Memory B cell (primary cell): Measurements from ENCODE around the gene PKP1.

Source experiments
- ATAC-seq: fragments of 150-1000 bp; cut with Tn5 transposase; 2 replicates; pipeline ENCODE4 v1.10.0; 2021; ENCODE audit warnings: low read depth, mild to moderate bottlenecking, moderate library complexity
- DNase-seq, 2 donors: peaks; one replicate each; pipeline ENCODE4 v3.0.0; 2022; ENCODE audit warnings: low spot score in 2 of 2
- H3K27ac Mint-ChIP-seq: one replicate; pipeline ENCODE4 v1.8.0; 2022; ENCODE audit warnings: mild to moderate bottlenecking, moderate library complexity, mixed read lengths
- H3K27me3 Mint-ChIP-seq: one replicate; pipeline ENCODE4 v1.8.0; 2022; ENCODE audit warnings: mixed read lengths
- H3K36me3 Mint-ChIP-seq: one replicate; pipeline ENCODE4 v1.8.0; 2022; ENCODE audit warnings: mild to moderate bottlenecking, mixed read lengths
- H3K4me1 Mint-ChIP-seq: one replicate; pipeline ENCODE4 v1.8.0; 2022; ENCODE audit warnings: mixed read lengths
- H3K4me3 Mint-ChIP-seq: one replicate; pipeline ENCODE4 v1.8.0; 2022; ENCODE audit warnings: mild to moderate bottlenecking, moderate library complexity, mixed read lengths
- H3K9me3 Mint-ChIP-seq: one replicate; pipeline ENCODE4 v1.8.0; 2022; ENCODE audit warnings: mixed read lengths

The PKP1 gene

DNA sequence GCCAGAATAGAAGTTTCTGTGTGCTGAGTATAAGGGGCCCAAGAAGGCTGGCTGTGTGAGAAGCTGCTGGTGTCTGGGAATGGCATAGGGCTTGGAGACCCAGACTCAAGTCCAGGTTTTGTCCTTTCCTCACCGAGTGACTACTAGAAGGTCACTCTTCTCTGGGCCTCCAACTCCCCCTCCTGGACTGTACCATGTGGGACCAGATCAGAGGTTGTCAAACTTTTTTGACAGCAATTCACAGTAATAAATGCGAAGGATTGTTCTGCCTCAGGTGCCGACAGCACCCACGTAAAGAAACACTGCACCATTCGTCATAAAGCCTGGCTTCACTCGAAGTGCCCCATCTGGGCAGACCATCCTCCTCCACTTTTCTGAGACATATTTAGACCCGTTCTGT is 29.0 kb downstream of the PKP1 start:
- Mint-ChIP-seq H3K4me3 (no peak overlapping the region), H3K27ac (no peak overlapping the region), H3K9me3 (peaks cover 1% of the 10 kb centered on the region), H3K27me3 (peaks cover 19% of the 10 kb centered on the region), H3K36me3 (no peaks in the 10 kb centered on the region), H3K4me1 (no peaks in the 10 kb centered on the region)
- DNase-seq (no peak), ATAC-seq (no peak)

DNA sequence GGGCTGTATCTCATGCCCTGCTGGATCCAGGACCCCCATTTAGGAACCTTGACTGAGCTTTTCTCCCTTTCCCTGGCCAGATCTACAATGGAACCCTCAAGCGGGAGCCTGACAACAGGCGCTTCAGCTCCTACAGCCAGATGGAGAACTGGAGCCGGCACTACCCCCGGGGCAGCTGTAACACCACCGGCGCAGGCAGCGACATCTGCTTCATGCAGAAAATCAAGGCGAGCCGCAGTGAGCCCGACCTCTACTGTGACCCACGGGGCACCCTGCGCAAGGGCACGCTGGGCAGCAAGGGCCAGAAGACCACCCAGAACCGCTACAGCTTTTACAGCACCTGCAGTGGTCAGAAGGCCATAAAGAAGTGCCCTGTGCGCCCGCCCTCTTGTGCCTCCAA is 29.8 kb downstream of the PKP1 start:
- no peaks in the 10 kb centered on the region for H3K4me1 Mint-ChIP-seq
- no peak for DNase-seq
- no peaks in the 10 kb centered on the region for H3K36me3 Mint-ChIP-seq
- H3K4me3 Mint-ChIP-seq = no peak overlapping the region
- ATAC-seq = no peak
- no peak overlapping the region for H3K27ac Mint-ChIP-seq
- peaks cover 19% of the 10 kb centered on the region for H3K27me3 Mint-ChIP-seq
- H3K9me3 Mint-ChIP-seq = peaks cover 1% of the 10 kb centered on the region

DNA sequence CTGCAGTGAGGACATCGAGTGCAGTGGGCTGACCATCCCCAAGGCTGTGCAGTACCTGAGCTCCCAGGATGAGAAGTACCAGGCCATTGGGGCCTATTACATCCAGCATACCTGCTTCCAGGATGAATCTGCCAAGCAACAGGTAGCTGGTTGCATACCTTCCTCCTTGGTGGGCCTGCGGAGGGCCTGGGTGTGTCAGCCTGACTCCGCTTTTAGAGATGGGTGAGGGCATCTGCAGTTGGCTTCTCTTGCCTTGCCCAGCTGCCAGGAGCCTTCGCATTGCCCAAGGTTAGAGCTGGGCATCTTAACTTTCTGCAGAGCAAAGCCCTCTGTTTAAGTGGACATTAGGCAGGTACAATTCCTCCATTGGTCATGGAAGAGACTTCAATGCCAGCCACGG is 33.2 kb downstream of the PKP1 start:
- Mint-ChIP-seq H3K36me3 (no peaks in the 10 kb centered on the region), H3K4me3 (no peak overlapping the region), H3K27ac (no peak overlapping the region), H3K4me1 (no peaks in the 10 kb centered on the region), H3K27me3 (peaks cover 11% of the 10 kb centered on the region), H3K9me3 (peaks cover 1% of the 10 kb centered on the region)
- ATAC-seq (no peak), DNase-seq (no peak)

DNA sequence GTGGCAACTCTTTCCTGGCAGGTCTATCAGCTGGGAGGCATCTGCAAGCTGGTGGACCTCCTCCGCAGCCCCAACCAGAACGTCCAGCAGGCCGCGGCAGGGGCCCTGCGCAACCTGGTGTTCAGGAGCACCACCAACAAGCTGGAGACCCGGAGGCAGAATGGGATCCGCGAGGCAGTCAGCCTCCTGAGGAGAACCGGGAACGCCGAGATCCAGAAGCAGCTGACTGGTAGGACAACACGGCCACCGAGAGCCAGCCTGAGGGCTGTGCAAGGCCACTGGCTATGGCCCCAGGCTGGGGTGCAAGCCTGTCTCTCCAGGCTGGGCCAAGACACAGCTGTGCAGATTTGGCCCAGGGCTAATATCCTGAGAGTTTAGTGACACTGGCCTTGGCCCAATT is 34.2 kb downstream of the PKP1 start:
- H3K36me3 Mint-ChIP-seq = no peaks in the 10 kb centered on the region
- peaks cover 10% of the 10 kb centered on the region for H3K27me3 Mint-ChIP-seq
- H3K9me3 Mint-ChIP-seq = peaks cover 1% of the 10 kb centered on the region
- DNase-seq (no peak), ATAC-seq (no peak)
- H3K4me1 Mint-ChIP-seq = no peaks in the 10 kb centered on the region
- H3K4me3 Mint-ChIP-seq = no peak overlapping the region
- no peak overlapping the region for H3K27ac Mint-ChIP-seq

DNA sequence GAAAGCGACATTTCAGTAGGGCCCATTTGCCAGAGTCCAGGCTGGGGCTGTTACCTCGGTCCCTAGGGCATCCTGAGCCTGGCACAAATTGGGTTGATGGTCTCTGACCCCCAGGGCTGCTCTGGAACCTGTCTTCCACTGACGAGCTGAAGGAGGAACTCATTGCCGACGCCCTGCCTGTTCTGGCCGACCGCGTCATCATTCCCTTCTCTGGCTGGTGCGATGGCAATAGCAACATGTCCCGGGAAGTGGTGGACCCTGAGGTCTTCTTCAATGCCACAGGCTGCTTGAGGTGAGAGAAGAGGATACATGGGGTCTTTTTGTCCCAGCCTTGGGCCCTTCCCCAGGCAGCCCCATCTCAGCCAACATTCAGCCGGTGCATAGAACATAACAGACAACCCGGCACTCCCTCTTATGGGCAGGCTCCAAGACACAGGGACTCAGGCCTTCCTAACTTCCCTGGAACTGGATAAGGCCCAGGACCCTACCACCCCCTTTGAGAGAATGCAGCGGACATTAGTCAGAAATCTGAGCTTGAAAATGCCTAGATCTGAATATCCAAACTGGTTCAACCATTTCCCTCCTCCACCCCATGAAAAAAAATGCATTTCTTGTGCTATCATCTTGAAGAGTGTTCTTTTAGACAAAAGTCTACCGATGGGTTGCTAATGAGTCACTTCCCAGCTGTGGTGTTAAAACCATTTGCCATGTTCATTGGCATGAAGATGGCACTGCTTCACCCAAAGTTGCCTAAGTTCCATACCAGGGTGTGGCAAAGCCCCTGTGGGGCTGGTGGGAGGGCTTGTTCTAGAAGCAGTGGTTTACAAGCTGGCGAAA is 35.4 kb downstream of the PKP1 start:
- ATAC-seq (no peak), DNase-seq (no peak)
- Mint-ChIP-seq H3K4me1 (no peaks in the 10 kb centered on the region), H3K27me3 (peaks cover 9% of the 10 kb centered on the region), H3K9me3 (peaks cover 1% of the 10 kb centered on the region), H3K36me3 (no peaks in the 10 kb centered on the region), H3K4me3 (no peak overlapping the region), H3K27ac (no peak overlapping the region)

DNA sequence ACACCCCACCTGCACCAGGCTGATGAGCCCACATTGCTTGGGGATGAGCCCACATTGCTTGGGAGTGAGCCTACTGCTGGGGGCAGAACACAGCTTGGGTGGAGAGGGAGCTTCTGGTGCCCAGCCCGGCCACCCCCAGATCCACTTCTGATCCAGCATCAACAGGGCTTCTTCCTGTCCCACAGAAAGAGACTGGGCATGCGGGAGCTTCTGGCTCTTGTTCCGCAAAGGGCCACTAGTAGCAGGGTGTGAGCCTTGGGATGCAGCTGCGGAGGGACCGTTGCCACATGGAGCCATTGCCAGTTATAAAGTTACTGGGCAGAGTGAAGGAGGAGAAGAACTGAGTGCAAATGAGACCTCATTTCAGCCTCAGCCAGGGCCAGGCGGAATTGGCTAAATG is 36.3 kb downstream of the PKP1 start:
- DNase-seq (no peak), ATAC-seq (no peak)
- H3K9me3 Mint-ChIP-seq = peaks cover 1% of the 10 kb centered on the region
- H3K27me3 Mint-ChIP-seq = peaks cover 7% of the 10 kb centered on the region
- H3K4me3 Mint-ChIP-seq = no peak overlapping the region
- H3K36me3 Mint-ChIP-seq = no peaks in the 10 kb centered on the region
- no peak overlapping the region for H3K27ac Mint-ChIP-seq
- H3K4me1 Mint-ChIP-seq = no peaks in the 10 kb centered on the region

DNA sequence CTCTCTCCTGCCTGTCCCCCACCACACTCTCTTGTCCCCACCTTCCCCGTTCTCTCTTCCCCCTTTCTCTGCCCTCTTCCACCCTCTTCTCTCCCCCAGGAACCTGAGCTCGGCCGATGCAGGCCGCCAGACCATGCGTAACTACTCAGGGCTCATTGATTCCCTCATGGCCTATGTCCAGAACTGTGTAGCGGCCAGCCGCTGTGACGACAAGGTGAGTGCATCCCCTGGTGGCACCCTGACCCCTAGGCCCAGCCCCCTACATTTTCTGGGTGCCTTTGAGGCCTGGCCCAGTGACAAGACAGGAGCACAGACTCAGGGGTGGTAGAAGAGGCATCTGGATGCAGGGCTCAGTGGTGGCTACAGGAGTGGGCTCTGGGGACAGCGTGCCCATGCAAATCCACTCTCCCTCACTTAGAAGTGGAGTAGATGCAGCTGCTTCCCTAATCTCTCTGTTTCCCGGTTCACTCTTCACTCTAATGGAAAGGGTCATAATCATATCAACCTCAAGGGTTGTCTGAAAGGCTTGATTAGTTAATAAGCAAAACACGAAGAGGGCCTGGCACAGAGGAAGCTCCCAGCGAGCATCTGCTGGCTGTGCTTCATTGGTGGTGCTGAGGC is 37.0 kb downstream of the PKP1 start:
- Mint-ChIP-seq H3K27ac (no peak overlapping the region), H3K9me3 (peaks cover 1% of the 10 kb centered on the region), H3K4me1 (no peaks in the 10 kb centered on the region), H3K27me3 (peaks cover 7% of the 10 kb centered on the region), H3K4me3 (no peak overlapping the region), H3K36me3 (no peaks in the 10 kb centered on the region)
- ATAC-seq (no peak), DNase-seq (no peak)

DNA sequence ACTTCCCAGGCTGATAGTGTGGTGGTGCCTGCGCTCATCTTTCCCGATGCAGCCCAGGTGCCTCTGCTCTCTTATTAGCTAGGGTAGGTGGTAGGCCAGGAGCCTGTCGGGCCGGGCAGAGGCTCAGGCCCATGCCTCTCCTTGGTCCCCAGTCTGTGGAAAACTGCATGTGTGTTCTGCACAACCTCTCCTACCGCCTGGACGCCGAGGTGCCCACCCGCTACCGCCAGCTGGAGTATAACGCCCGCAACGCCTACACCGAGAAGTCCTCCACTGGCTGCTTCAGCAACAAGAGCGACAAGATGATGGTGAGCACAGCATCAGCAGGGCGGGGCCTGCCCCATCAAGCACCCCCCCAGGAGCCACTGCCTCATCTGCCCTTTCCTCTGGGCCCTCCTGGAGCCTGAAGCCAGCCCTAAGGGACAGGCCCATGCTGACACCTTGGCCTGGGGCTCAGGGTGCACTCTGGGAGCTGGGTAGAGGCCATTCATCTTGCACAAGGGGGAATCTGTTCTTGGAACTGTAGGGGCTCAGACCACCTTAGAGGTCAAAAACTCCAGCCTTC is 38.6 kb downstream of the PKP1 start:
- H3K36me3 Mint-ChIP-seq = no peaks in the 10 kb centered on the region
- H3K27ac Mint-ChIP-seq = no peak overlapping the region
- H3K4me3 Mint-ChIP-seq = no peak overlapping the region
- DNase-seq (no peak), ATAC-seq (no peak)
- H3K4me1 Mint-ChIP-seq = no peaks in the 10 kb centered on the region
- H3K27me3 Mint-ChIP-seq = peaks cover 3% of the 10 kb centered on the region
- no peaks in the 10 kb centered on the region for H3K9me3 Mint-ChIP-seq

DNA sequence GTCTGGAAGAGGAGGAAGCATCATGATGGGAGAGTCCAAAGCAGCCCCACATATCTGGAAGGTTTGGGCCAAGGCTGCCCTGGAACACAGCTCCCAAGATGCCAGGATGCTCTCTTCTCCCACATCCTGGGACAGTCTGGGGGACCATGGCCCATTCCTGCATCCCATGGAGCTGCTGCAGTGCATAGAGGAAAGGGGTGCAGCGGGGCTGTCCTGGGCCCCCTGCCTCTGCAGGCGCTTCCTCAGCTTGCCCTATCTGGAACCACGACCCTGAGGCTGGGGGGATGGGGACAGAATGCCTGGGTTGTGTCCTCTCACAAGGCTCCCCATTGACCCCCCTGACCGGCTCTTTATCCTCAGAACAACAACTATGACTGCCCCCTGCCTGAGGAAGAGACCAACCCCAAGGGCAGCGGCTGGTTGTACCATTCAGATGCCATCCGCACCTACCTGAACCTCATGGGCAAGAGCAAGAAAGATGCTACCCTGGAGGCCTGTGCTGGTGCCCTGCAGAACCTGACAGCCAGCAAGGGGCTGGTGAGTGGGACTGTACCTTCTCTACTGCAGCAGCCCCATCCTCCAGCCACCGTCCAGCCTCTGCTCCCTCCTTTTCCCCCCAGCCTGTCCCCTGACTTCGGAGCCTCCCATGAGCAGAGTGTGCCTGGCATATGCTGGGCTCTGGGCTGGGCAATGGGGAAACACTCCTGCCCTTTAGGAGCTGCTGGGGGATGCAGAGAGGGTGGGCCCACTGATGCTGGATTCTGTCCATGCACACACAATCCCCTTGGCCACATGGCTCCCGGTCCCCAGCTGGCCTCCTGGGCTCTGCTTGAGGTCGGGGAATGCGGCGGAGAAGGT is 39.6 kb downstream of the PKP1 start:
- H3K27ac Mint-ChIP-seq = no peak overlapping the region
- no peaks in the 10 kb centered on the region for H3K36me3 Mint-ChIP-seq
- no peak for ATAC-seq
- no peaks in the 10 kb centered on the region for H3K4me1 Mint-ChIP-seq
- peaks cover 1% of the 10 kb centered on the region for H3K27me3 Mint-ChIP-seq
- H3K9me3 Mint-ChIP-seq = no peaks in the 10 kb centered on the region
- no peak for DNase-seq
- H3K4me3 Mint-ChIP-seq = no peak overlapping the region

DNA sequence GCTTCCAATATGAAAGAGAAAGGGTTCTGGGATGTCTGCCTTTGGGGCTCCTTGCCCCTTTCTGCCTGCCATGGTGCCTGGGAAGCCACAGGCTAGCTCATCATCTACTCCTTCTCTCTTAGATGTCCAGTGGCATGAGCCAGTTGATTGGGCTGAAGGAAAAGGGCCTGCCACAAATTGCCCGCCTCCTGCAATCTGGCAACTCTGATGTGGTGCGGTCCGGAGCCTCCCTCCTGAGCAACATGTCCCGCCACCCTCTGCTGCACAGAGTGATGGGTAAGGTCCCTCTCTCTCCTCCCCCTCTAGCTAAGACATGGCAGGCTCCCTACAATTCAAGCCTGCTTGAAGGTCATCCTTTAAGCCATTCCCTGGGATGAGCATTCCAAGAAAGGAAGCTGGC is 41.0 kb downstream of the PKP1 start:
- no peak overlapping the region for H3K27ac Mint-ChIP-seq
- H3K4me3 Mint-ChIP-seq = no peak overlapping the region

DNA sequence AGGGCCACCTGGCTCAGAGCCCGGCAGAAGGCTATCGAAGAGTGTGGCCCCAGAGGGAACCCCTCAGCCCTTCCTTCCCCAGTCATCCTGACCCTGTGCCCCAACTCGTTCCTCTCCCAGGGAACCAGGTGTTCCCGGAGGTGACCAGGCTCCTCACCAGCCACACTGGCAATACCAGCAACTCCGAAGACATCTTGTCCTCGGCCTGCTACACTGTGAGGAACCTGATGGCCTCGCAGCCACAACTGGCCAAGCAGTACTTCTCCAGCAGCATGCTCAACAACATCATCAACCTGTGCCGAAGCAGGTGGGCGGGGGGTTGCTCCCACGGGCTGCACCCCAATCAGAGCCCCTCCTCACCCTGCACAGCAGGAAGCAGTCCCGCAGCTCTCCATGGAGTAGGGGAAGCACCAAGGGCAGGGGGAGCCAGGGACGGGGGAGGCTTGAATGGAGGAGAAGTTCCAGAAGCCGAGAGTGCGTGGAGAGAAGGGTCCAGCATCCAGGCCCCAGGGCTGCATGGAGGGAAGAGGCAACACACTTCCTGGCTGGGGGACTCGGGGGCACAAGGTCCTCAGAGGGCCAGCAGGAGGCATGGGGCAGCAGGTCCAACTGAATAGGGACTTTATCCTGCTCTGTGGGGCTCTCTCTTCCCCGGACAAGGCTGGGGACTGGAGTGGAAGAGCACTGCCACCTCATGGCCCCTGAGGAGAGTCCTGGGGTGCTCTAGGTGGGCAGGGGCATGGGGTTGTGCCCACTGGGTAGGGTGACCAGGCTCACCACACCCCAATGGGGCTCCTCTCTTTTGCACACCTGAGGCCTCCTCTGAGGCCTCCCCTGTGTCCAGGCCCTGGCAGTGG is 41.7 kb downstream of the PKP1 start:
- H3K9me3 Mint-ChIP-seq = no peaks in the 10 kb centered on the region
- no peaks in the 10 kb centered on the region for H3K27me3 Mint-ChIP-seq
- no peak overlapping the region for H3K4me3 Mint-ChIP-seq
- DNase-seq (no peak), ATAC-seq (no peak)
- no peaks in the 10 kb centered on the region for H3K4me1 Mint-ChIP-seq
- no peak overlapping the region for H3K27ac Mint-ChIP-seq
- no peaks in the 10 kb centered on the region for H3K36me3 Mint-ChIP-seq

More for the DNA sequence above, 41.0 kb downstream of the PKP1 start:
- no peaks in the 10 kb centered on the region for H3K36me3 Mint-ChIP-seq
- no peak for ATAC-seq
- H3K27me3 Mint-ChIP-seq = peaks cover 1% of the 10 kb centered on the region
- no peak for DNase-seq
- no peaks in the 10 kb centered on the region for H3K9me3 Mint-ChIP-seq
- no peaks in the 10 kb centered on the region for H3K4me1 Mint-ChIP-seq

DNA sequence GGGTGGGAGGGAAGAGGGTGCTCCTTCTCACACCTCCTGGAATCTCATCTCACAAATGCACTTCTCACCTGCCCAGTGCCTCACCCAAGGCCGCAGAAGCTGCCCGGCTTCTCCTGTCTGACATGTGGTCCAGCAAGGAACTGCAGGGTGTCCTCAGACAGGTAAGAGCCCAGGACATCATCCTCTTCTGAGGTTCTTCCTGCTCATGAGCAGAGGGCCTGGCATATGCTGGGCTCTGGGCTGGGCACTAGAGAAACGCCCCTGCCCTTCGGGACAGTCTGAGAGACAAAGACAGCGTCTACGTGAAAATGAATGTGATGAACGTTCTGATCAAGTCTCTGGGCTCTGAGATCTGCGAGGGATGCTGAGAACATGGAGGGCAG is 42.4 kb downstream of the PKP1 start:
- DNase-seq (no peak), ATAC-seq (no peak)
- H3K9me3 Mint-ChIP-seq = no peaks in the 10 kb centered on the region
- no peaks in the 10 kb centered on the region for H3K27me3 Mint-ChIP-seq
- no peak overlapping the region for H3K4me3 Mint-ChIP-seq
- H3K36me3 Mint-ChIP-seq = no peaks in the 10 kb centered on the region
- H3K4me1 Mint-ChIP-seq = no peaks in the 10 kb centered on the region
- no peak overlapping the region for H3K27ac Mint-ChIP-seq

DNA sequence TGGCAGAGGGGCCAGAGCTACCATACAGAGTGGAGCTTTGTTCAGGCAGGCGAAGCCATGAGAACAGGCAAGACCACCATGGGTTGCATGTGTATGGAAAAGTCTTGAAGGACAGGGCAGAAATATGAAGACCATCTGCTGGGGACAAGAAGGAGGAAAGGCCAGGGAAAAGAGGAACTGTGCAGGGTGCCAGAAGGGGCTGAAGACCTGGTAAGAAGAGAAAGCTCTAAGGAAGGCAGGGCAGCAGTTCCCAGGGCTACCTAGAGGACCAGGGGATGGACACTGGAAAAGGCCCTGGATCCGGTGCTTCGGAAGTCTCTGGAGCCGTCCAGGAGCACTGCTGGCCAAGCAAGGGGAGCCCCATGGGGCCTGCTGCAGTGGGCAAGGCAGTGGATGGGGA is 43.4 kb downstream of the PKP1 start:
- H3K27ac Mint-ChIP-seq = no peak overlapping the region
- H3K36me3 Mint-ChIP-seq = no peaks in the 10 kb centered on the region
- no peak for ATAC-seq
- no peaks in the 10 kb centered on the region for H3K4me1 Mint-ChIP-seq
- H3K4me3 Mint-ChIP-seq = no peak overlapping the region
- no peak for DNase-seq
- H3K9me3 Mint-ChIP-seq = no peaks in the 10 kb centered on the region
- no peaks in the 10 kb centered on the region for H3K27me3 Mint-ChIP-seq
